HG03097 (cell line): Measurements from ENCODE around the gene MYOZ3.
A peak's percentile ranks its signal among the peaks of the same experiment; 100 is the strongest.

Source experiments
- ATAC-seq: cut with Tn5 transposase; IDR thresholded peaks from one replicate; pipeline ENCODE4 v1.9.1; 2021; ENCODE audit not compliant: unreplicated experiment, low FRiP score

The MYOZ3 gene

GRCh38 chr5:150661086-150661485 lies at the start of gene MYOZ3:
Gene MYOZ3, plus strand, starts transcription at chr5:150661251. Its CDS starts 1,691 bp downstream, at chr5:150662942.
- no peak for ATAC-seq

- ATAC-seq = no peak
These were observed 48.6 kb upstream of the MYOZ3 start for GRCh38 chr5:150612405-150612804.

GRCh38 chr5:150612905-150613670 lies 48.0 kb upstream of the MYOZ3 start:
- ATAC-seq = no peak

- ATAC-seq = no peak
These were observed 46.9 kb upstream of the MYOZ3 start for GRCh38 chr5:150613991-150614660.

DNA sequence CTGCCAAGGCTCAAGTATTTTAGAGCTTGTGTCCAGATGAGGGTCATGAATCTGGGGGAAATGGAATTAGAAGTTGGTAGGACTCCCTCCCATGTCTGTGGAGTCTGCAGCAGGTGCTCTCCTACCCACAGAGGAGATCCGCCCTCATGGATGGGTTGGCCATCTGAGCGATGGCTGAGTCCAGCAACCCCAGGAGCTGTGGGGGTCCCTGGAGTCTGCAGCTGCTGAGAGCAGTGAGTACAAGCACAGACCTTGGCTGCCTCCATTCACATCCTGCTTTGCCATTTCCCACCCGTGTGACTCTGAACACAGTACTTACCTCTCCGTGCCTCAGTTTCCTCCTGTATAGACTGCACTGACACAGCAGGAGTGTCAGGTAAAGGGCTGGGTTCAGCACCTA lies 46.4 kb upstream of the MYOZ3 start:
- no peak for ATAC-seq

GRCh38 chr5:150615141-150615699 lies 45.8 kb upstream of the MYOZ3 start:
- ATAC-seq = no peak

DNA sequence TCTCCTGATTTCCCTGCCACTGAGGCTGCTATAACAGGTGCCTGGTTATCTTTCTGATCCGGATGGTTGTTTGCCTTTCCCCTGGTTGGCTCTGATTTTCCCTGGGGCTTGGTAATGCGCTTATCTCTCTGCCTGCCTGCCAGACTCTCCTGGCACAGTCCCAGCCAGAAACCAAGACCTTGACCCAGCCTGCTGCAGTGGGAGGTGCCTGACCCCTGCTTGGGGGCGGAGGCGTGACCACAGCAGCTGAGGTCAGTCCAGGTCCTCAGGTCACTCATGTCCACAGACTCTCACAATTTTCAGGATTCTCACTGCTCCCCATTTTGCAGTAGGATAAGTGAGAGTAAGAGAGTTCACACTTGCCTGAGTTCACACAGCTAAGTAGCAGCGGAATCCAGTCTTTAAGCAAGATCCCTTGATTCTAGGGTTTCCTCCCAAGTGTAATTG lies 45.0 kb upstream of the MYOZ3 start:
- no peak for ATAC-seq

GRCh38 chr5:150616506-150616905 lies 44.5 kb upstream of the MYOZ3 start:
- ATAC-seq = no peak

DNA sequence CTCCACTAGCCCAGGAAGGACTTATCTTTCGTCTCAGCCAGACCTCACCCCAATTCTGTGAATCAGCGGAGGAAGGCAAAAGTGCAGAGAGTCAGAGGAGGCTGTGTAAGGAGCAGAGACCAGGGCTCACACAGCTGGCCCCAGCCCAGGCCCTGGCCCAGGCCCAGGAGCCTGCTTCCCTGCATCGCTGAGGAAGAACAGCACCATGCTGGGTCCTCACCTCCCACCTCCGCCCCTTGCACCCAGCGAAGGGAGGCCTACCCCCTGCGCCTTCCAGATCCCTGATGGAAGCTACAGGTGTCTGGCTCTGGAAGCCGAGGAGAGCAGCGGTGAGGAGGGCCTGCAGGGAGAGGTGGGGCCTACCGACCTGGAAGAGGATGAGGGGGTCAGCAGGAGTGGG lies 42.9 kb upstream of the MYOZ3 start:
- ATAC-seq = no peak

DNA sequence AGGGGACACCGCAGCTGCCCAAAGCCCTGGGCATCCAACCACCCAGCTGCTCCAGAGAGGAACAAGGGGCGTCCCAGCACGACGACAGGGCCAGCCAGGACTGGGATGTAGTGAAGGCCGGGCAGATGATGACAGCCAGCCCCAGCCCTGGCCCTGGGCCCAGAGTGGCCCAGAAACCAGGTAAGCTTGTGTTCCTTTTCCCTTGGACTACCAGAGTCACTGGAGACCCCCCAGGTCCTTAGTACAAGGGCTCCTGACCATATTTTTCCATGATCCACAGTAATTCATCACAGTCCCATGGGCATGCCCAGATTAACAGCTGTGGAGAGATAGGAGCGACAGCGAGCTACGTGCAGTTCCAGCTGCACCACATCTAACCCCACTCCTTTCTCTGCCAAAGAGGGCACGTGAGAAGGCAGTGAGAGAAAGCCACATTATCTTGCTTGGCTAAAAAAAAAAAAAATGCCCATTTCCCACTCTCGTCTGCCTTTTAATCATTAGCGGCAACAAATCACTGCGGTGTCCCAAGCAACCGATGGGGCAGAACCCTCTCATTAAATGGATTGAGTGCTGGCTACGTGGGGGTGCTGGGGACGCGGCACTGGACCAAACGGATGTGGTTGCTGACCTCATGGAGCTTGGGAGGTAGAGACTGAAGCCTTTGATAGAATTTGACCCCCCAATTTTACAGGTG lies 42.3 kb upstream of the MYOZ3 start:
- ATAC-seq = no peak

GRCh38 chr5:150619359-150620230 lies 41.5 kb upstream of the MYOZ3 start:
- ATAC-seq = no peak

DNA sequence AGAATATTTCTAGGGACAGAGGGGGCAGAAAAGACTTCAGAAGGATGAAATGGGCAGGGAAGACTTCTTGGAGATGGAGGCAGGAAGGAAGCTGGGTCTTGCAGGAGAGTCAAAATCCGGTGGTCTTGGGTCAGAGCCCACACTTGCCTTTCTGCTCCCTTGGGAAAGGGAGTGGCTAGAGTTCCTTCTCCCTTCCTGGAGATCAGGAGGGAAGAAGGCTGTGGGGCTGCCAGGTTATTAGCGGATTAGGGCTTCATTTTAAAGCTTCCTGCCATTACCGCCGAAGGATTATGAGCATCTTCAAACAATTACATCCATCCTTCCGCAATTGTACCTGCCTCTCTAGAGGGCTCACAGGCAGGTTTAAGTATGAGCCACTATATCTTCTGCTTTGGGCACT lies 39.8 kb upstream of the MYOZ3 start:
- no peak for ATAC-seq

DNA sequence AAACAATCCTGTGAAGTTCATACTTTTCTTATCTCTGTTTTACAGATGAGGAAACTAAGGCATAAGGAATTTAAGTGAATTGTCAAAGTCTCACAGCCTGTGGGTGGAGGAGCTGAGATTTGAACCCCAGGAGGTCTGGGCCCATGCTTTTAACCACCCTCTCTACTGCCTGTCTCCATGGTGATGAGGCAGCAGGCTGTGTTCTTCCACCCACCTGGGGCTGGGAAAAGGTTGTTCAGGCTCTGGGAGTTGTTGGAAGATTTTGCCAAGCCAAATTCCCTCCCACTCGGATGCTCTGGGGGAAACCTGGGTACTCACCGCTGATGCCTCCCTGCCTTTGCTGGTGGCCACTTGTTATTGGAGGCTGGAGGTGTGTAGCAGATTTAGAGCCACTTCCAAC lies 38.9 kb upstream of the MYOZ3 start:
- ATAC-seq = no peak

- no peak for ATAC-seq
These were observed 37.7 kb upstream of the MYOZ3 start for GRCh38 chr5:150623152-150623877.

DNA sequence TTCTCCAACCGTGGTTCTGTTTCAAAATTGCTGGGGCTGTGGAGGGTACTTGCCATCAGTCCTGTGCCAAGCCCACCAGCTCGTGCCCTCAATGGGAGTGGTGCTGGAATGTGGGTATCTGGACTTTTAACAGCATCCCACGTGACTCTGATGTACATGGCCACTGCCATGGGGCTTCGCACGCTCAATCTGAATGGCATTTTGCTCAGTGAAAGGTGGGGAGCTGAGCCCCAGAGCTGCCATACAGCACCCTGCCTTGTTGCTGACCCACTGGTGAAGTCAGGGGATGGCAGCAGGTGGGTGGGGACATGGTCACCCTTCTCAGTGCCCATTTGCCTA lies 37.2 kb upstream of the MYOZ3 start:
- no peak for ATAC-seq

DNA sequence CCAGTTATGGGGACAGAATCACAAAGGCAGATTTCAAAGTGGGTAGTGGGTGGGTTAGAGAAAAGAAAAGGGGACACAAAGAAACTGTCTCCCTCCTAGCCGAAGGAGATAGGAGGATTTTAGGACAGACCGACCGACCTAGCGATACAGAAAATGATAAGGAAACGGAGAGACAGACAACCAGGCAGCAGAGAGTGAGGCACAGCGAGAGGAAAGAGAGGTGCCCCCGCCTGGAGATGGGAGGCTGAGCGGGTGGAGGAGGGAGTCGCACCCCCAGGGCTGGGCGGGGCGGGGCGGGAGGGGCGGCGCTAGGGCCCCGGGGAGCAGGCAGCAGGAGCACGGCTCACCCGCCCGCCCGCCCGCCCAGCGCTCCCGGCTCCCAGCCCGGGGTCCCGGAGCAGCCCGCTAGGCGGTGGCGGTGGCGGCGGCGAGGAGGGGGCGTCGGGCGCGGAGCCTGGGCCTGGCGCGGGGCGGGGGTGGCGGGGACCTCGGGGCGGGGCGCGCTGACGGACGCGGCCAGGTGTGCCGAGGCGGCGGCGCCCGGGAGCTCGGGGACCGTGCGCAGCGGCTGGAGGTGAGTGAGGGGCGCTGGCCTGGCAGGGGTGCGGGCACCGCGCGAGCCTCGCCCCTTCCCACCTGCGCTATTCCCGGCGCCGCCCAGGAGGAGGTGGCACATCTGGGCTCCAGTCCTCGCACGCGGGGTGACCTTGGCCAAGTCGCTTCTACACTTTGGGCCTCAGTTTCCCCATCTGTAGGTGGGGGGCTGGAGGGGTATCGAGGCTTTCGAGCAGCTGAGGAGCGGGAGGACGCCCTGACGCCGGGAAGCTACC lies 36.5 kb upstream of the MYOZ3 start:
- no peak for ATAC-seq

- no peak for ATAC-seq
These were observed 35.9 kb upstream of the MYOZ3 start for GRCh38 chr5:150625164-150625535.

DNA sequence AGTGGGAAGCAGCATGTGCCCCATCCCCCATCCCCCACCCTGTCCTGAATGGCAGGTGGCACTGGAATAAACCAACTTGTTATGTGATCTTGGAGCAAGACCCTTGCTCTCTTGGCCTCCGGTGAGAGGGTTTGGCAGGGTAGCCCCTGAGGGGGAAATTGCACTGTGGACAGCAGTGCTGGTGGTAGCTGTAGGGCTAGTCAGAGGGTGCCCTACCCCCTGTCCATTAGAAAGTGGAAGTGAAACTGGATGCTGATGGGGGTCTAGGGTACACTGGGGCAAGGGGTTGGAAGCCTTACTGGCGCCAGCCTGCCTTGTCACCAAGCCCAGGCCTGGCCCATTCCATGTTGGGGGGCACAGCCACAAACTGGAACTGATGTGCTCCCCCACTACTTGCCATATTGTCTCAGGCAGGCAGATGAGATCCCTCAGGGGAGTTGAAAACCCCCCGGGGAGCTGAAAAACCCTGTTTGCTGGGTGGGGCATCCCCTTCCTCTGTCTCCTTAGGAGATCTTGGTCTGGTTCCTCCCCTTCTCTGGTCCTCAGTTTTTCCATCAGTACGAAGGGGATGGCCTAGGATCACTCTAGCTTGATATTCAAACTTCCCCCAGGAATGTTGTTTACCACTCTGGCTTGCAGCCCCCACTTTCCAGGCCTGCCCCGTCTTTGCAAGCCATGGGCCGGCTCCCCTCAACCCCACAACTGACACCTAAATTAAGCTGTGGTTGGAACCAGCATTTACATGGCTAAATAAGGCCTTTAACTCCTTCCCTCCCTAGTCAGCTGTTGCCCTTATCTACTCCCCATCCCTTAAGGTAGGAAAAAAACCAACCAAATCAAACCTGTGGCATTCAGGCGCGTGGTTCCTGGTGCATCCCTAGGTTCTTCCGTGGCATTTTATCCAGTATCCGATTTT lies 35.0 kb upstream of the MYOZ3 start:
- peak; percentile 43 for ATAC-seq
